Activated CD8-positive, alpha-beta memory T cell treated with anti-CD3 and anti-CD28 coated beads for 36 hours (primary cell): ENCODE data around the gene SIGLECL1. TPM values are rescaled to one million over a fixed set of nuclear protein-coding genes. Genes with fewer than 3 reads are reported as not detected.

Source experiments
- CTCF ChIA-PET: fragments of 350-600 bp; sonication (Branson Sonifier 250); formaldehyde crosslinking; loops from one replicate; lab custom pipeline; 2021; ENCODE audit warnings: antibody characterized with exemption; lab: Charles Lee
- POLR2A ChIA-PET: fragments of 350-600 bp; sonication (Branson Sonifier 250); formaldehyde crosslinking; loops from one replicate; lab custom pipeline; 2021; ENCODE audit warnings: antibody characterized with exemption; lab: Charles Lee
- total RNA-seq, 2 experiments: library from RNA; stranded (reverse); gene quantifications; one replicate each; pipeline ENCODE4 v1.2.3, GENCODE V29; 2021

Gene SIGLECL1
- total RNA-seq, 2 experiments from 2014 or later: not detected

DNA sequence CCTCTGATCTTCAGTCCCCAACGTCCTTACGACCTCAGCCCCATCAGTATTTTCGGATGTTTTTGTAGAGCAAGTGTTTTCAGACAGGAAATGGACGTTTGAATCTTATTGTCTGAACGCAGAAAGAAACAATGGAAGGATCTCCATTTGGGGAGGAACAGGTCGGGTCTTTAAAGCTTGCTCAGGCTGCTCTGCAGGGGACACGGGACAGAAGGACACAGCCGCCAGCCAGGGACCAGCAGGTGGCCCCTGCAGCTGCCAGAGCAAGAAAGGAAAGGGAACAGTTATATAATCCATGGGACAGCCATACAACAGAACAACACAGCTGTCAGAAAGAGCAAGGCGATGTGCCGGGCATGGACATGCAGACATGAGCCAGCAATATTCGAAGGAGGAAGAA lies 42.1 kb downstream of the SIGLECL1 start:
- CTCF ChIA-PET: no interaction called here
- POLR2A ChIA-PET: no interaction called here

DNA sequence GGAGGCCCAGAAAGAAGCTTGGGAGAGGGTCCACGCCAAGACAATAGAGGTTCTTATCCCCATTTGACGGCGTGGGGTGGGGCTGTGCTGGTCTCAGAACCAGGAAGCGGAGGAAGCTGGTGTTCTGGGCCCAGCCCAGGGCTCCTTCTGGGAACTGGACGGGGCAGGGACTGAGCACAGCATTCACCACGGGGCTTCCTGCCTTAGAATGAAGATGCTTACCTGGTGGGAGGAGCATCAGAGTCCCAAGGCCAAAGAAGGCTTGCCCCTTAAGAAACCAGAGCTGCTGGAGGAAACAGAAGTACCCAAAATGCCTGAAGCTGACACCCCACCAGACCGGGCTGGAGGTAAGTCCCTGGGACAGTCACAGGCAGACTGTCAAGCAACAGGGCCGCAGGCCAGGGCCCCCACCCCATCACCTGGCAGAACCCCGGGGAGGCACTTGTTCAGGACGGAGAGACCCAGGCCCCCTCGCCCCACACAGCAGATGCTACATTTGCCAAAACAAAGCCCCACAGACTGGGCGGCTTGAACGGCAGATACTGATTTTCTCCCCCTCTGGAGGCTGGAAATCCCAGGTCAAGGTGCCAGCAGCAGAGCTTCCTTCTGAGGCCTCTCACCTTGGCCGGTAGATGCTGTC lies 42.8 kb downstream of the SIGLECL1 start:
- POLR2A ChIA-PET: no interaction called here

DNA sequence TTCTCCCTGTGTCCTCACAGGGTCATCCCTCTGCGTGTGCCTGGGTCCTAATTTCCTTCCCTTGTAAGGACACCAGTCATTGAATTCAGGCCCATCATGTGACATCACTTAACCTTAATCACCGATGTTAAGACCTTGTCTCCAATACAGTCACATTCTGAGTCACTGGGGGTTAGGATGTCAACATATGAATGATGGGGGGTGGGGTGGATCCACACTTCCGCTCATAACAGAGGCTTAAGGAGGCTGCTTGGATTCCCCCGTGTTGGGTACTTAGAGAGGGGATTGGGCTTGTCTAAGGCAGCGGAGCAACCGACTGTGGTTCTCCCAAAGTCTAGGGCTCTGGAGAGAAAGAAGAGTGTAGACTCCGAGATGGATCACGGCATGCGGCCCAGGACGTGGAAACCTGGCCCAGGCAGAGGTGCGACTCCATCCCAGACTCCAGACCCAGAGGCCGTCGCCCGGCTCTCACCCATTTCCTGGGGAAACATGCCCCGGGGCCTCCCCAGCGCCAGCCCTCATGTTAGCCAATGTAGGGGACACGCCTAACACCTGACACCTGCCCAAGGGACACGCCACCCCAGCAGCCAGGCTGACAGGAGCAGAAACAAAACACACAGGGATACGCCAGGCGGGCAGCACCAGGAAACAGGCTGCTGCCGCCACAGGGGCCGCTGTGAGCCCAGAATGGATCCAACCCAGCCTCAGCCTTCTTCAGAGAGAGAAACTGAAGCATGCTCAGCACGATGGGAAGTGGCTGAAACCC lies 43.5 kb downstream of the SIGLECL1 start:
- ChIA-PET CTCF (no interaction called here), POLR2A (no interaction called here)

More for the DNA sequence above, 42.8 kb downstream of the SIGLECL1 start:
- CTCF ChIA-PET: no interaction called here

DNA sequence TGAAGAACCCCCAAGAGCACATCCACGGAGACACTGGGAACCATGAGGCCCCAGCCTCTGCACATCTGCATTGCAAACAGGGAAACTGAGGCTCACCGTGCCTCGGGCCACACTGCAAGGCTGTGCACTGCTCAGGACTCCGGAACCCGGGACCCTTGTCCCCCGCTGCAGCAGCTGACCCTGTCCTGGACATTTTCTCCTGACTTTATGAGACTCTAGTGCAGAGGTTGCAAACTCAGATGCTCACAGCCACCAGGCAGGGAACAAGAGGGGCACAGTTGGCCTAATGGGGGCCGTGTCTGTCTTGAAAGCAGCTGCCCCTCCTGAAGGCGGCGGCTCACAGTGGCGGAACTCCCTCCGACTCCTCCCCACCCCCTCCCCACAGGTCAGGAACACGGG lies 44.1 kb downstream of the SIGLECL1 start:
- CTCF ChIA-PET: no interaction called here

DNA sequence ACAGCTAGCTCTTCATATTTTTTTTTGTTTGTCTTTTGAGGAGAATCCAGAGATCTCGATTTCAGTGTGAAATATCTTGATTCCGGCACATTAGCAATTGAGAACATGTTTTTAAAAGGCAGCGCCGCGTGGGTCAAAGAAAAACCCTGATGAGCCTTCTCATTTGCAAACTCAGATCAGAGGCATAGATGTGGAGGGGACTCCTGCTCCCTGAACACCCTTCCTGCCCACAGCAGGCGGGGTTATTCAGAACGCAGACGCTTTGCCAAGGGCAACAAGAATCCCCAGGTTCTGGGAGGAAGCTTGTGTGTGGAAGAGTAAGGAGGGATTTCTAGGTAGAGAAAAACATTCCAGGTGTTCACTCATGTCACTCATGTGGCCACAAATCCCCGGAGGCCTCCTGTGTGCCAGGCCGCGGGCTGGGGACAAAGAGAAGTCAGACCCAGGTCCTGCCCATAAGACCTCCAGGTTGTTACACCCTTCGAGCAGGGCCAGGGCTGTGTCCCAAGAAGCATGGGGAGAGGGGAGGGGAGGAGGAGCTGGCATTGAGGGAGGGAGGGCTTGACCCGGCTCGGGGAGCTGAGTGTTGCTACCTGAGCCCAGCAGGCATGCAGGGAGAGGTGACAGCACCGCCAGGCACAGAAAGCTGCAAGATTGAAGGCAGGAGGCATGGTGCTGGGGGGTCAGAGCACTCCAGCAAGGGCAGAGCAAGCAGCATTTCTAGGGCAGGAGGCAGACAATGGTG lies 44.7 kb downstream of the SIGLECL1 start:
- ChIA-PET CTCF (no interaction called here), POLR2A (no interaction called here)

More for the DNA sequence above, 44.1 kb downstream of the SIGLECL1 start:
- POLR2A ChIA-PET: no interaction called here

DNA sequence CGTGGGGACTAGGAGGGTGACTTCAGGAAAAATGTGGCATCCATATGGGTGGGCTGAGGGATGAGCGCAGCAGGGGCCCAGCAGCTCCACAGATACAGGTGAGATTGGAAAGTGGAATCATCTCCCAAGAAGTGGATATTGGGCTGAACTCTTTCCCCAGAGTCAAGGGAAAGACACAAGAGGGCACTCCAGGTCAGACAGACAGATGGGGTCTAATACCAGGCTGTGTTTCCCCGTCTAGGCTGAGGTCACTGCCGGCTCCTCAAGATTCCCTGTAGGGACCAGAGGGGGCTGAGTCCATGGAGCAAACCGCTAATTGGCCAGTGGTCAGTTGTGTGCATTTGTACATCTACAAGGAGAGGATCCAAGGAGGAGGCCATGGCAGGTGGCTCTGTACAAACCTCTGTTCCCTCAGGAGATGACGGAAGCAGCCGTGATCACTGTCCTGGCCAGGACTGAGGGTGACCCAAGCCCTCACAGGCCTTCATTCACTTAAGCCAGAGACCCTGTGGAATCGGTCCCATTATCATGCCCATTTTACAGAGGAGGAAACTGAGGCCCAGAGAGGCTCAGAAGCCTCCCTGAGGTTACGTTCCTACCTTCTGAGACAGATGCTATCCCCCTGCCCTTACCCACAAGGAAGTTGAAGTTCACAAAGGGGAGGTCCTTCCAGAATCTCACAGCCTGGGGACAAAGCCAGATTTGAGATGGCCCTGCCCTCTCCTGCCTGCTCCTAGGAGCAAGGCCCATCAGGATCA lies 45.6 kb downstream of the SIGLECL1 start:
- CTCF ChIA-PET: no interaction called here
- POLR2A ChIA-PET: no interaction called here

DNA sequence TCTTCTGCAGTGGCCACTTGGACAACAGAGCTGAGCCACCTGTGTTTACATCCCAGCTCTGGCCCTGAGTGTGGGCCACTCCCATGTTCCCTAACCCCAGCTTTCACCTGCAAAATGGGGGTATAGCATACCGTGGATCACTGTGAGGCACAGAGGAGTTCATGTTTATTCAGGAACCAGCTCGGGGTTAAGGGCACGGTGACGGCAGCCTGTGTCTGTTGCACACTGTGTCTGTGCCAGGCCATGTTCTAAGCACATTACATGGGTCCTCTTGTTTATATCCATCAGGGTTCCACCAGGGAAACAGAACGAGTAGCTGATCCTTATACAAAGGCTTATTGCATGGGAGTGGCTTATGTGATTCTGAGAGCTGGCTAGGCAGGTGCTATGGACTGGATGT lies 46.5 kb downstream of the SIGLECL1 start:
- CTCF ChIA-PET: interaction anchor here (0.8 kb wide), 1 partner anchor 38 kb away, joined by 3 read pairs; no protein-coding TSS in a partner anchor
- POLR2A ChIA-PET: interaction anchor here (0.6 kb wide), 1 partner anchor 85 kb away, joined by 12 read pairs; no protein-coding TSS in a partner anchor

DNA sequence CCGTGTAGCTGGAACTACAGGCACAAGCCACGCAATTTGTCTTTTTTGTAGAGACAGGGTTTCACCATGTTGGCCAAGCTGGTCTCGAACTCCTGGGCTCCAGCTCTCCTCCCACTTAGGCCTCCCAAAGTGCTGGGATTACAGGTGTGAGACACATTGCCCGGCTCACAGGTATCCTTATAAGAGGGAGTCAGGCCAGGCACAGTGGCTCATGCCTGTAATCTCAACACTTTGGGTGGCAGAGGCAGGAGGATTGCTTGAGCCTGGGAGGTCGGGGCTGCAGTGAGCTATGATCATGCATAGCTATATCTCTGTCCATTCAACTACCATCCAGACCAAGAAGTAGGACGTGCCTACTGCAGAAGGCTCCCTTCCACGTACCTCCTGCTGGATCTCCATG lies 50.4 kb downstream of the SIGLECL1 start:
- POLR2A ChIA-PET: no interaction called here
- CTCF ChIA-PET: no interaction called here

DNA sequence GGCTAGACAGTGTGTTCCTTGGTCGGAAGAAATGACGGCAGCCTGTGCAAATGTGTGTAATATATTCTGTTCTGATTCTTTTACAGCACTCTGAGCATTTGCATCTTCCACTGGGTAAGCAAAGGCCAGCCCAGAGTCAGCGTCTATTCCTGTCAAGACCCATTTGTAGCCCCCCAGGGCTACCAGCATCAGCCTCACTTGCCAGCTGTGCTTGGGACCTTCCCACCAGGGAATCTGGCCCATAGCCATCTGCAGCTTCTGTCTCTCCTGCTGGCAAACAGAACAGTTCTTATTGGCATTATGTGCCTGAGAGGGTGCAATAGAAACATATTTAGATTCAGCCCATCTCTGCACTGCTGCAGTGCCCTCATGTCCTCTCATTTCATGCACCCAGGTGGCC lies 54.6 kb downstream of the SIGLECL1 start:
- ChIA-PET POLR2A (no interaction called here), CTCF (no interaction called here)

DNA sequence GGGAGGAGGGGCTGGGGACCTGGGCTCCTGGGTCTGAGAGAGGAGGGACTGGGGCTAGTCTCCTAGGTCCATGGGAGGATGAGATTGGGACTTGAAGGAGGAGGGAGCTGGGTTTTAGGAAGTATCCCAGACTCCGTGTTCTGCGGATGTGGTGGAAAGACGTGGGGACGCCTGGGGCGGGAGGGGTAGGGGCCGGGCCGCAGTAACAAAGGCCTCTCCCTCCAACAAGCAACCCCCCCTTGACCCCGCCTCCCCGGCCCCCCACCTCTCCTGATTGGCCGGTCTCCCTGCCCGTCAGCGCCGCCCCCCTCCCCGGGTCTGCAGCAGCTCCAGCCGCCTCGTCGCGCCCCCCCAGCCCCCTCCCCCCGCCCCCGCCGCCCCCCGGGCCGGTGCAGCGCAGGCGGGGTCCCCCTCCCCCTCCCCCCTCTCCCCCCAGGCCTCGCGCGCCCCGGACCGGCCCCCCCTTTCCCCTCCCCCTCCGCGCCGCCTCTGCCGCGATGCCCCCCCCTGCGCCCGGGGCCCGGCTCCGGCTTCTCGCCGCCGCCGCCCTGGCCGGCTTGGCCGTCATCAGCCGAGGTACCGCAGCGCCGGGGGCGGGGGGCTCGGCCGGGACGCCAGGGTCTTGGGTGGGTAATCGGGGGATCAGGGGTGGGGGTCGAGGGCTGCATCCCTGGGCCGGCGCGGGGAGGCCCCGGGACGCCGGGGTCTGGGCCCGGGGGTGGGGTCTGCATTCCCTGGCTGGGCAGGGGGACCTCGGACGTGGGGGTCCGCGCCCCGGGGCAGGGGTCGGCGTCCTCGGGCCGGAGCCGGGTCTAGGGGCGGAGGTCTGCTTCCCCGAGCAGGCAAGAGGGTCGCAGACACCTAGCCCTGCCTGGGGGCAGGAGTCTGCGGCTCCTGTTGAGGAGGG lies 60.7 kb downstream of the SIGLECL1 start, which contains the start of gene IGLON5:
Gene IGLON5, plus strand, starts transcription at position 294 of the 907 bp plus-strand sequence. Its CDS starts 204 bp downstream, at position 498.
- ChIA-PET POLR2A (no interaction called here), CTCF (no interaction called here)

DNA sequence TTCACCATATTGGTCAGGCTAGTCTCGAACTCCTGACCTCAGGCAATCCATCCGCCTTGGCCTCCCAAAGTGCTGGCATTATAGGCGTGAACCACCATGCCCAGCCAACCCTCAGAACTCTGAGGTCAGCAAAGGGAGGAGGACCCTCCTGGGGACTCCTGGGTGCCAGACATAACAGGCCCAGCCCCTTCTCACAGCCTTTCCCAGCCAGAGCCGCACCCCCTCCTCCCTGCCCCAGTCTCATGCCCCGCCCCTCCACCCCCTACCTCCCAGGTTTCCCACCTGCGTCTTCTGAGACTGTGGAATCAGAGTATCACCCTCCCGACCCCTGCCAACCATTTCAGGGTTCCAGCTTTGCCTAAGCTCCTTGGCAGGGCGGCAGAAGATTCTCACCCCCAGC lies 65.8 kb downstream of the SIGLECL1 start:
- POLR2A ChIA-PET: no interaction called here
- CTCF ChIA-PET: no interaction called here

DNA sequence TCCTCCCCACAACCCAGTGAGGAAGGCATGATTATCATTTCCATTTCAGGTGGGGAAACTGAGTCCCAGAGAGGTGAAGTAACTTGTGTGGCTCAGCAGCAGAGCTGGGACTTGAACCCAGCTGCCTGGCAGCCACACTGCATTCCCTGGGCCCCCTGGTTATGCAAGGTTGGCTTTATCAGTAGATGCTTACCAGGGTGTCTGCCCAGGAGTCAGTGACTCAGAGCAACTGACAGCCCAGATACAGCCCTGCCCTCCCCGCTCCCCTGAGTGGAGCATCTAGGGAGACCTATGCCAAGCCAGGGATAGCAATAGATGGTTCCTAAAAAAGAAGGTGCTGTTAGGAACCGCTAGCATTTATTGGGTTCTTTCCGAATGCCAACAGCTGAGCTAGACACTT lies 66.5 kb downstream of the SIGLECL1 start:
- CTCF ChIA-PET: no interaction called here
- POLR2A ChIA-PET: no interaction called here

DNA sequence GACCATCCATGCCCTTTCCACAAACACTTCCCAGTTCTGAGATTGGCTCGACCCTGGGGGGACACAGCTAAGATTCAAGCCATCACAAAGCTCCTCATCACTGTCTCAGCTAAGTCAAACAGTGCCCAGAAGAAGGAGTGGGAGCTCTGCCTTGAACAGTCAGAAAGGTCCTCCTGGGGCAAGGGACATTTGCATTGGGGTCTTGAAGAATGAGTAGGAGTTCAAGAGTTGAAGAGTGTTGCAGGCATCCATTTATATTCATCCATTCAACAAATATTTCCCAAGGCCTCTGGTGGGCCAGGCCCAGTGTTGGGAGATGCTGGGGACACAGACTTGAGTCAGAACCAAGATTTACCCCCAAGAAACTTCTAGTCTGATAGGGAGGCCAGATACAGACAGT lies 67.1 kb downstream of the SIGLECL1 start:
- CTCF ChIA-PET: no interaction called here
- POLR2A ChIA-PET: no interaction called here

Other genes starting within 250 kb of the SIGLECL1 start
- not detected for gene KLK8, start 249.5 kb upstream of the SIGLECL1 start, total RNA-seq
- not detected for gene KLK10, start 231.4 kb upstream of the SIGLECL1 start, total RNA-seq
- gene KLK11, start 224.5 kb upstream of the SIGLECL1 start, total RNA-seq: not detected
- gene KLK12, start 216.1 kb upstream of the SIGLECL1 start, total RNA-seq: not detected
- not detected for gene KLK13, start 186.0 kb upstream of the SIGLECL1 start, total RNA-seq
- under 1 TPM; 0.21 to 0.57 TPM for gene KLK14, start 168.2 kb upstream of the SIGLECL1 start, total RNA-seq
- 10 to 100 TPM; 11.5 to 12.1 TPM for gene CTU1, start 142.7 kb upstream of the SIGLECL1 start, total RNA-seq
- gene SIGLEC9, start 126.2 kb upstream of the SIGLECL1 start, total RNA-seq: under 1 TPM; 0.29 to 0.48 TPM
- gene SIGLEC7, start 108.8 kb upstream of the SIGLECL1 start, total RNA-seq: not detected
- gene CD33, start 26.0 kb upstream of the SIGLECL1 start, total RNA-seq: under 1 TPM in 1 of 2 experiments, not detected in 1; 0.13 TPM
- under 1 TPM; 0.19 to 0.21 TPM for gene IGLON5, start 60.6 kb downstream of the SIGLECL1 start, total RNA-seq
- 1 to 10 TPM; 3.3 to 3.8 TPM for gene VSIG10L, start 91.1 kb downstream of the SIGLECL1 start, total RNA-seq
- gene ETFB, start 115.3 kb downstream of the SIGLECL1 start, total RNA-seq: 100 to 1,000 TPM; 127 to 130 TPM
- 10 to 100 TPM; 21.6 to 22.3 TPM for gene CLDND2, start 117.9 kb downstream of the SIGLECL1 start, total RNA-seq
- gene NKG7, start 121.6 kb downstream of the SIGLECL1 start, total RNA-seq: 100 to 1,000 TPM; 835 to 848 TPM
- 1 to 10 TPM in 1 of 2 experiments, under 1 TPM in 1; 0.31 to 1.2 TPM for gene LIM2, start 136.9 kb downstream of the SIGLECL1 start, total RNA-seq
- under 1 TPM in 1 of 2 experiments, not detected in 1; 0.19 TPM for gene C19orf84, start 139.5 kb downstream of the SIGLECL1 start, total RNA-seq
- 1 to 10 TPM; 1.2 to 1.8 TPM for gene SIGLEC10, start 166.6 kb downstream of the SIGLECL1 start, total RNA-seq
- not detected for gene SIGLEC8, start 207.4 kb downstream of the SIGLECL1 start, total RNA-seq
- not detected for gene CEACAM18, start 227.5 kb downstream of the SIGLECL1 start, total RNA-seq